ENCODE results near the gene NATD1.

DNA sequence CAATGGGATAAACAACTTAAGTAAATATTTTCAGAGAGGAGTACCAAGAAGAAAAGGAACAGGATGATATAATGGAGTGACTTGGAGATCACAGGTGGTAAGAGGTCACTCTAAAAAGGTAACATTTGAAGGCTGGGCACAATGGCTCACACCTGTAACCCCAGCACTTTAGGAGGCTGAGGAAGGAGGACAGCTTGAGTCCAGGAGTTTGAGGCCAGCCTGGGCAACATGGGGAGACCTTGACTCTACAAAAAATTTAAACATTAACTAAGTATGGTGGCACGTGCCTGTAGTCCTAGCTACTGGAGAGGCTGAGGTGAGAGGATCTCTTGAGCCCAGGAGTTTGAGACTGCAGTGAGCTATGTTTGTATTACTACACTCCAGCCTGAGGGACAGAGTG, 35.9 kb downstream of the NATD1 start:
- TF ChIP-seq, protein P1, sequence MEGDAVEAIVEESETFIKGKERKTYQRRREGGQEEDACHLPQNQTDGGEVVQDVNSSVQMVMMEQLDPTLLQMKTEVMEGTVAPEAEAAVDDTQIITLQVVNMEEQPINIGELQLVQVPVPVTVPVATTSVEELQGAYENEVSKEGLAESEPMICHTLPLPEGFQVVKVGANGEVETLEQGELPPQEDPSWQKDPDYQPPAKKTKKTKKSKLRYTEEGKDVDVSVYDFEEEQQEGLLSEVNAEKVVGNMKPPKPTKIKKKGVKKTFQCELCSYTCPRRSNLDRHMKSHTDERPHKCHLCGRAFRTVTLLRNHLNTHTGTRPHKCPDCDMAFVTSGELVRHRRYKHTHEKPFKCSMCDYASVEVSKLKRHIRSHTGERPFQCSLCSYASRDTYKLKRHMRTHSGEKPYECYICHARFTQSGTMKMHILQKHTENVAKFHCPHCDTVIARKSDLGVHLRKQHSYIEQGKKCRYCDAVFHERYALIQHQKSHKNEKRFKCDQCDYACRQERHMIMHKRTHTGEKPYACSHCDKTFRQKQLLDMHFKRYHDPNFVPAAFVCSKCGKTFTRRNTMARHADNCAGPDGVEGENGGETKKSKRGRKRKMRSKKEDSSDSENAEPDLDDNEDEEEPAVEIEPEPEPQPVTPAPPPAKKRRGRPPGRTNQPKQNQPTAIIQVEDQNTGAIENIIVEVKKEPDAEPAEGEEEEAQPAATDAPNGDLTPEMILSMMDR (IDR thresholded peaks at IDR 0.05; ENCODE audit: low read depth, low read length): no peak
- no peak for TF ChIP-seq EZH2phosphoT487 (IDR thresholded peaks at IDR 0.05; ENCODE audit: low read depth)
